Left forelimb (tissue), 1 donor: ENCODE results near the gene KCNK7.
"Not testable (repeated sequence)": the region's sequence is repeated elsewhere in the genome, so short reads cannot be mapped to it uniquely, and the experiment has no call there.

Source experiments
- DNase-seq: peaks from one replicate; pipeline ENCODE4 v3.0.0-alpha.2; 2018; ENCODE audit warnings: low spot score

The KCNK7 gene

DNA sequence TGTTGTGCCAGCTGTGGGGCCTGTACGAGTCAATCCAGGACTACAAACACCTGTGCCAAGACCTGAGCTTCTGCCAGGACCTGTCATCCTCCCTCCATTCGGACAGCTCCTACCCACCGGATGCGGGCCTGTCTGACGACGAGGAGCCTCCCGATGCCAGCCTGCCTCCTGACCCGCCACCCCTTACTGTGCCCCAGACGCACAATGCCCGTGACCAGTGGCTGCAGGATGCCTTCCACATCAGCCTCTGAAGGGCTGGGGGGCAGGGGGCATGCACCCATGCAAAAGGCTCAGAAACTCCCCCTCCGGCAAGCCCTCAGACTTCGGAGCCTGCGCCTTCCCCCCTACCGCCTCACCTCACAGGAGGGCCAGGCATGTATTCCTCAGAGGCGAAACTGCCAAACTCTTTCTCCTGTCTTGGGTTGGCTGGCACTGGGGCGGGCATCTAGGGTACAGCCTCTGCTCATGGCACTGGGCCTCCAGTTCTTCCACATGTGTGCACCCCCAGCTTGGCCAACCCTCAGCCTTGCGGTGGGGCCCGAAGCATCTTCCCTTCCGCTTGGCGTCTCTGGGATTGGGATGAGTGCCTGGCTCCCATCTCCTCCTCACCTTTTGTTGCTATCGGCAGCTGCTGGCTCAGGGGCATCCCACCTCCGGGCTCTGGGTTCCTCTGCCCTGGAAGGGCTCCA, 22.1 kb downstream of the KCNK7 start:
- no peak for DNase-seq

GRCh38 chr11:65572356-65573051, 23.1 kb downstream of the KCNK7 start, which contains the start of gene FAM89B:
TSS of gene FAM89B (plus strand) at chr11:65572538. CDS start at chr11:65572670, 132 bp downstream.
- peak; percentile 93 for DNase-seq

- no peak for DNase-seq
Observed at GRCh38 chr11:65571940-65572339, 23.7 kb downstream of the KCNK7 start.

- no peak for DNase-seq
Observed at GRCh38 chr11:65571420-65571819, 24.2 kb downstream of the KCNK7 start.

DNA sequence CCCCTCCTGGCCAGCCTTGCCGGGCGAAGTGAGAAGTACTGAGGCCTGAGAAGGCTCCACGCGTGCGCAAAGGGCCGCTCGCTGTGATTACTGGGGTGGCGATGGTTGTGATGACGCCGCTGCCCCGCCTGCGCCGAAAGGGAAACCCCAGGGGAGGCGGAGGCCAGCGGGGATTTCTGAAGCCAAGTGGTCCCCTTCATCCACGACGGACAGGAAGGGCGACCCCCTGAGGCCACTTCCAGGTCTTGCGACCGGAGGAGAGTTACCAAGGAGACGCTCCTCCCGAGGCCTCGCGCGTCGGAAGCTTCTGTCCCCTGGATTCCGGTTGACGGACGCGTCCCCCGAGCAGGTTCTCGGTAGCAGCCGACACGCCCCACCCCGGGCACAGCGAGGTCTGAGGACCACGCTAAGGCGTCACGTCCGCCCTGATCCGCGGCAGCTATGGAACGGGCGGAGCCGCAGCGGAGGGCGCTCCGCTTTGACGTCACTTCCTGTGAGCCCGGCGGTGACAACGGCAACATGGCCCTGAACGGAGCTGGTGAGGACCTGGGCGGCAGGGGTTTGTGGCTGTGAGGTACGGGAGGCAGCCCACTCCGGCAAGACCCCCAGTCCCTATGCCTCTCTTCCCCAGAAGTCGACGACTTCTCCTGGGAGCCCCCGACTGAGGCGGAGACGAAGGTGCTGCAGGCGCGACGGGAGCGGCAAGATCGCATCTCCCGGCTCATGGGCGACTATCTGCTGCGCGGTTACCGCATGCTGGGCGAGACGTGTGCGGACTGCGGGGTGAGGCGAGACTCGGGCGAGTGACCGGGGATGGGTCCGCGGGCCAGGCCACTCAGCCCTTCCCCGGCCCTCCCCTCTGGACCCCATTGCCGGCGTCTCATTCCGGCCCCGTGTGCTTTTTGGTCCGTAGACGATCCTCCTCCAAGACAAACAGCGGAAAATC, 25.4 kb downstream of the KCNK7 start, which contains the start of gene ZNRD2:
ZNRD2 (plus strand) TSS at position 505 of the 946 bp plus-strand sequence; CDS start at position 520, 15 bp downstream.
- DNase-seq: peak; percentile 97

- no peak for DNase-seq
Observed at GRCh38 chr11:65569164-65569972, 26.2 kb downstream of the KCNK7 start.

DNA sequence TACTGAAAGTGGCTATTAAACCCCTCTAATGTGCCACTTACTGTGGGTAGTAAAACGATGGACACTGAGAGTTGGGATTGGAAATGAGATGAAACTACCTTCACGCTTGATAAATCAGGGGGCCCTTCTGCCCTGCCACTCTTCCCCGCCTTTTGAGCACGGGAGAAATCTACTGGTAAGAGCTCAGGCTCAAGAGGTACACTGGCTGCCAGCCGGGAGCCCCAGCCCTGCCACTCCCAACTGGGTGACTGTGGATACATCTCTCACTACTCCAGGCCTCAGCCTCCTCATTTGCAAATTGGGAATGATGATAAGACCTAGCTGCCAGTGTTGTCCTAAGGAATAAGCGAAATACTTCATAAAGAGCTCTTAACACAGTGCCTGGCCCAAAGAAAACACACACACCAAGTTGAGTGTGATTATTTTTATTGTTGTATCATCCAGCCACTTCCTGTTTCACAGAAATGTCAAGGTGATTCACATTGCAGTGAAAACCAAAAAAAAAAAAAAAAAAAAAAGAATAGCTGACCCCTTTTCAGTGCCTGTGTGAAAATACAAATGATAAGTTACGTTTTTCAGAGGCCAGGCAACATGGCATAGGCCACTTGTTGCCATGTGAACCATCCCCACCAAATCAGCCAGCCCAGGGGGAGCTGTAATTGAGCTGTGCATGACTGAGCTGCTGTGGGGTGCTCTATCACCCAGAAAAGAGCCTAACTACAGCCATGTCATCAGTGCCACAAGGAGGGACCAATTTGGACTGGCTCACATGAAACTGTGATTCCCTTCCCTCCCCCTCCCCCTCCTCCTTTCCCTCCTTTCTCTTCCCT, 29.8 kb downstream of the KCNK7 start:
- no peak for DNase-seq

- not testable (repeated sequence) for DNase-seq
Observed at GRCh38 chr11:65564879-65565559, 30.6 kb downstream of the KCNK7 start.

- no peak for DNase-seq
Observed at GRCh38 chr11:65563601-65564000, 32.0 kb downstream of the KCNK7 start.

DNA sequence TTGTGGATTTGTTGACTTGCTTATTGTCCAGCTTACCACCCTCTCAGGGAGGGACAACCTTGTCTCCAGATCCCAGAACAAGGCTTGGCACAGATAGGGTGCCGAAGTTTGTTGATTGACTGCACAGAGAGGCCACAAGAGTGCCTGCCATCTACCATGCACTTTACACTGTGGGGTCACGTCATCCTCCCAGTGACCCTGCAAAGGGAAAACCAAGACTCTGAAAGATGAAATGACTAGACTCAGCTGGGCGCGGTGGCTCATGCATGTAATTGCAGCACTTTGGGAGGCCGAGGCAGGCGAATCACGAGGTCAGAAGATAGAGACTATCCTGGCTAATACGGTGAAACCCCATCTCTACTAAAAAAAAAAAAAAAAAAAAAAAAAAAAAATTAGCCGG, 32.8 kb downstream of the KCNK7 start:
- DNase-seq: no peak

DNA sequence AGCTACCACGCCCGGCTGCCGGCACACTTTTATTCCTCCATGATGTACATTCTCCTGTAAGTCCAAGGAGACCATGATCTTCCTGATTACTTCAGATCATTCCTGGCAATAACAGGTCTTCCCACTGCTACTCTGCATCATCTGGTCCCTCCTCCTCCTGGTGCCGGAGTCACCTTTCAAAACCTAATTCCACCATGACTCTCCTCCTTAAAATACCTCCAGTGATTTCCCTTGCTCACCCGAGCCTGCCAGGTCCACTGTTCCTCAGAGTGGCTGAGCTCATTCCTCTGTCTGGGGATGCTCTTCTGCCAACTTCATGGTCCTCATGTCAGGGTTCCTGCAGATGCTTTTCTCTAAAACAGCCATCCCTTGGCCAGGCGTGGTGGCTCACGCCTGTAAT, 33.6 kb downstream of the KCNK7 start:
- DNase-seq: no peak

GRCh38 chr11:65560555-65561418, 34.8 kb downstream of the KCNK7 start:
- DNase-seq: peak; percentile 74

- no peak for DNase-seq
Observed at GRCh38 chr11:65559951-65560537, 35.6 kb downstream of the KCNK7 start.

GRCh38 chr11:65559535-65559934, 36.1 kb downstream of the KCNK7 start:
- no peak for DNase-seq

DNA sequence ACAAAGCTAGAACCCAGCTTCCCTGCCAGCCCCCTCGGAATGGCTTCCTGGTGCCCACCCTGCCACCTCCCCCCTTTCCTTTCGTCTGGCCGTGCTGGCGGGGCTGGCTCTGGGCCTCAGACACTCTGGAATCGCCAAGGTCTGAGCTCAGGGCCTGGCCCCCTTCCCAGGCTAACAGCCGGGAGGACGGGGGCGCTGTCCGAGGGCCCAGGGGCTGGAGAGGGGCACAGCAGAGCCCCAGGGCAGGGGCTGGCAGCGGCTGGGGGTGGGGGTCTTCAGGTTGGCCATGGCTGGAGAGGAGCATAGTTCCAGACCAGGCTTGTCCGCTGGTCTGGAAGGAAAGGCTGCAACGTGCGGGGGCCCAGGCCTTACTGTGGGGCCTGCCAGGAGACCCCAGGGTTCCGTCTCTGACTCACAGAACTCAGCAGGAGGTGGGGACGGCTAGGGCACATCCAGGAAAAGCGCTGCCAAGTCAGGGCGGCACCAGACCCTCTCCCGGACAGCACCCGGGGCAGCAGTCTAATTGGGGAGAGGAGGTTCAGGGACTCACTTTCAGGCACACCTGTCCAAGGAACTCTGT, 36.6 kb downstream of the KCNK7 start:
- no peak for DNase-seq

GRCh38 chr11:65558002-65558929, 37.3 kb downstream of the KCNK7 start, which contains the start of gene LTBP3:
TSS of gene LTBP3 (minus strand) at chr11:65558359. CDS start at chr11:65557959, 400 bp downstream.
- DNase-seq: peak; percentile 90
